Breast epithelium (tissue), 3 donors: Measurements from ENCODE around the gene LYZL2.

ENCODE experiments used
- POLR2A ChIP-seq: fragments of 450-650 bp; IDR thresholded peaks from one replicate; pipeline ENCODE4 v1.6.1; 2016; ENCODE audit warnings: antibody characterized with exemption, mild to moderate bottlenecking, moderate library complexity
- POLR2AphosphoS5 ChIP-seq, 3 donors: sonication (generic); formaldehyde crosslinking; IDR thresholded peaks; one replicate each; pipeline ENCODE4 v1.6.1; 2017; ENCODE audit warnings: antibody characterized with exemption in 3 of 3
- TF ChIP-seq, protein P1 (sequence below), 3 donors: fragments of 450-650 bp; IDR thresholded peaks; one replicate each; pipeline ENCODE4 v1.5.1; 2016 to 2017; ENCODE audit warnings: antibody characterized with exemption in 3 of 3, mild to moderate bottlenecking in 3 of 3, moderate library complexity in 3 of 3

GRCh38 chr10:30662814-30663213 is 33.3 kb upstream of the LYZL2 start:
- TF ChIP-seq POLR2A, result no peak
- TF ChIP-seq, protein P1, sequence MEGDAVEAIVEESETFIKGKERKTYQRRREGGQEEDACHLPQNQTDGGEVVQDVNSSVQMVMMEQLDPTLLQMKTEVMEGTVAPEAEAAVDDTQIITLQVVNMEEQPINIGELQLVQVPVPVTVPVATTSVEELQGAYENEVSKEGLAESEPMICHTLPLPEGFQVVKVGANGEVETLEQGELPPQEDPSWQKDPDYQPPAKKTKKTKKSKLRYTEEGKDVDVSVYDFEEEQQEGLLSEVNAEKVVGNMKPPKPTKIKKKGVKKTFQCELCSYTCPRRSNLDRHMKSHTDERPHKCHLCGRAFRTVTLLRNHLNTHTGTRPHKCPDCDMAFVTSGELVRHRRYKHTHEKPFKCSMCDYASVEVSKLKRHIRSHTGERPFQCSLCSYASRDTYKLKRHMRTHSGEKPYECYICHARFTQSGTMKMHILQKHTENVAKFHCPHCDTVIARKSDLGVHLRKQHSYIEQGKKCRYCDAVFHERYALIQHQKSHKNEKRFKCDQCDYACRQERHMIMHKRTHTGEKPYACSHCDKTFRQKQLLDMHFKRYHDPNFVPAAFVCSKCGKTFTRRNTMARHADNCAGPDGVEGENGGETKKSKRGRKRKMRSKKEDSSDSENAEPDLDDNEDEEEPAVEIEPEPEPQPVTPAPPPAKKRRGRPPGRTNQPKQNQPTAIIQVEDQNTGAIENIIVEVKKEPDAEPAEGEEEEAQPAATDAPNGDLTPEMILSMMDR (IDR thresholded peaks at IDR 0.05), result no peak
- no peak for TF ChIP-seq POLR2AphosphoS5 (IDR thresholded peaks at IDR 0.05)
